Gastroesophageal sphincter (tissue), 3 donors: ENCODE measurements around the gene CNTN5.

Experiments
- CTCF ChIP-seq, 4 experiments: fragments of 200-600 bp in 2 of 4; fragments of 450-650 bp in 2 of 4; sonication (generic) in 1 of 4; IDR thresholded peaks; one replicate each; pipeline ENCODE4 v1.5.1; 2017 to 2019; ENCODE audit warnings: antibody characterized with exemption in 4 of 4, mild to moderate bottlenecking in 2 of 4, moderate library complexity in 2 of 4
- POLR2A ChIP-seq, 2 donors: fragments of 450-650 bp; IDR thresholded peaks; one replicate each; pipeline ENCODE4 v1.6.1; 2017; ENCODE audit warnings: antibody characterized with exemption in 2 of 2, mild to moderate bottlenecking in 2 of 2, moderate library complexity in 1 of 2

- TF ChIP-seq CTCF (IDR thresholded peaks at IDR 0.05) (no peak), POLR2A (IDR thresholded peaks at IDR 0.05) (no peak)
Observed at GRCh38 chr11:99585606-99586005, 564.9 kb downstream of the CNTN5 start.
